ENCODE measurements around the gene UBALD2. TPM values are rescaled to one million over a fixed set of nuclear protein-coding genes. Genes with fewer than 3 reads are reported as not detected.
A peak's percentile ranks its signal among the peaks of the same experiment; 100 is the strongest.
"Not testable (repeated sequence)": the region's sequence is repeated elsewhere in the genome, so short reads cannot be mapped to it uniquely, and the experiment has no call there.

Gene UBALD2
- total RNA-seq = 10.8 TPM
- 10 to 100 TPM; 13.2 to 27.3 (median 18.4) TPM for polyA plus RNA-seq (ENCODE audit: insufficient read depth in 1 of 8, insufficient read length in 8 of 8, low replicate concordance in 1 of 8)
- long read RNA-seq, donor 1, transcript UBALD2-201 (3 exons, 1,593 nt) = major isoform, 8 of 9 reads
- long read RNA-seq, donor 1, partial matches to known transcripts = 0 of 9 reads
- long read RNA-seq, donor 1, other reads (novel, unspliced or antisense) = 0 of 9 reads
- long read RNA-seq, donor 2, partial matches to known transcripts = 0 of 1 reads
- long read RNA-seq, donor 2, other reads (novel, unspliced or antisense) = 0 of 1 reads
- long read RNA-seq, donor 3, transcript UBALD2-201 (3 exons, 1,593 nt) = major isoform, 15 of 30 reads
- long read RNA-seq, donor 3, partial matches to known transcripts = 11 of 30 reads
- long read RNA-seq, donor 3, other reads (novel, unspliced or antisense) = 0 of 30 reads
- long read RNA-seq, donor 4, transcript UBALD2-201 (3 exons, 1,593 nt) = major isoform, 18 of 24 reads
- long read RNA-seq, donor 4, partial matches to known transcripts = 0 of 24 reads
- long read RNA-seq, donor 4, other reads (novel, unspliced or antisense) = 0 of 24 reads
- long read RNA-seq, donor 5, transcript UBALD2-201 (3 exons, 1,593 nt) = major isoform, 24 of 28 reads
- long read RNA-seq, donor 5, partial matches to known transcripts = 0 of 28 reads
- long read RNA-seq, donor 5, other reads (novel, unspliced or antisense) = 0 of 28 reads
- long read RNA-seq, donor 6, transcript UBALD2-201 (3 exons, 1,593 nt) = major isoform, 37 of 39 reads
- long read RNA-seq, donor 6, partial matches to known transcripts = 0 of 39 reads
- long read RNA-seq, donor 6, other reads (novel, unspliced or antisense) = 0 of 39 reads
- long read RNA-seq, donor 7, transcript UBALD2-201 (3 exons, 1,593 nt) = major isoform, 17 of 20 reads
- long read RNA-seq, donor 7, partial matches to known transcripts = 0 of 20 reads
- long read RNA-seq, donor 7, other reads (novel, unspliced or antisense) = 0 of 20 reads
- long read RNA-seq, donor 8, transcript UBALD2-201 (3 exons, 1,593 nt) = major isoform, 16 of 30 reads
- long read RNA-seq, donor 8, partial matches to known transcripts = 0 of 30 reads
- long read RNA-seq, donor 8, other reads (novel, unspliced or antisense) = 11 of 30 reads
- long read RNA-seq, donor 9, transcript UBALD2-201 (3 exons, 1,593 nt) = major isoform, 13 of 22 reads
- long read RNA-seq, donor 9, partial matches to known transcripts = 8 of 22 reads
- long read RNA-seq, donor 9, other reads (novel, unspliced or antisense) = 0 of 22 reads
- long read RNA-seq, donor 10, transcript UBALD2-201 (3 exons, 1,593 nt) = major isoform, 21 of 22 reads
- long read RNA-seq, donor 10, partial matches to known transcripts = 0 of 22 reads
- long read RNA-seq, donor 10, other reads (novel, unspliced or antisense) = 0 of 22 reads
- long read RNA-seq, donor 11, transcript UBALD2-201 (3 exons, 1,593 nt) = major isoform, 18 of 25 reads
- long read RNA-seq, donor 11, partial matches to known transcripts = 6 of 25 reads
- long read RNA-seq, donor 11, other reads (novel, unspliced or antisense) = 0 of 25 reads

DNA sequence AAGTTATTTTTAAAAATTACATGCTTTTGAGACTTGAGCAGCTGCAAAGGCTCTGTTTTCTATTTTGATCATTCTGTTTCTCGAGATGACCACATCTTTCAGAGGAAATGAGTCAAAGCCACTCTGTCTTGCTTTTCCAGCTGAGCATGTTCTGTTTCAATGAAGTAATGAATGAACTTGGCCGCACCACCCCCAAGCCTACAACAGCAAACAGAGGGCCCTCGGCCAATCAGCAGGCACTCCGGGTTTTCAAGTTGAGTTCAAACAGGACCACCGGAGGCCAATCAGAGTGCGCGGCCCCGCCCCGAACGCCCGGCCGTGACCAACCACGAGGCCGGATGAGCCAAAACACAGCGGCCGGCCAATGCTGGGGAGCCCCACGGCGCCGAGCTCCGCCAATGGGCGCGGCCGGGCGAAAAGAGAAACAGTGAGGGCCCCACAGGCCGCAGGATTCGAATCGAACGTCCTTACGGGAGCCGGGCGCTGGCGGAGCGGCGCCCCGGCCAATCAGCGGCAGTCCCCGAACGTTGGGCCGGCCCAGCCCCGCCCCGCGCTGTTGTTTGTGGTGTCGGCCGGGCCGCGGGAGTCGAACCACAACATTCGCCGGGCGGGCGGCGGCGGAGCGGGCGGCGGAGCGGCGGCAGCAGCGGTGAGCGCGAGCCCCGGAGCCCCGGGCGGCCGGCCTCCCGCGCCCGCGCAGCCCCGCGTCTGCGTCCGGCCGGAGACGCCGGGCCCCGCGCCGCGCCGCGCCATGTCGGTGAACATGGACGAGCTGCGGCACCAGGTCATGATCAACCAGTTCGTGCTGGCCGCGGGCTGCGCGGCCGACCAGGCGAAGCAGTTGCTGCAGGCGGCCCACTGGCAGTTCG, at the start of gene UBALD2:
Gene UBALD2 (plus strand): TSS at position 594 of the 869 bp plus-strand sequence. CDS start 158 bp downstream, at position 752.
- peak within 1 kb of the TSS; percentile 86 for H3K27ac ChIP-seq (ENCODE audit: low read length)
- H3K4me3 ChIP-seq (ENCODE audit: low read length) = peak within 1 kb of the TSS; percentile 64
- peaks cover 48% of the 10 kb centered on the region for H3K4me1 ChIP-seq (ENCODE audit: control insufficient read depth, insufficient read depth, low read length)
- no peaks in the 10 kb centered on the region for H3K9me3 ChIP-seq (replicated peaks; ENCODE audit: control insufficient read depth, low read depth, low read length)
- peaks cover 22% of the 10 kb centered on the region for H3K36me3 ChIP-seq (ENCODE audit: control insufficient read depth, insufficient read depth, low read length)
- WGBS (ENCODE audit: insufficient coverage) = under 1% methylated on average over 94 of the region's 94 CpGs
- peak; percentile 100 for DNase-seq
- no peaks in the 10 kb centered on the region for H3K27me3 ChIP-seq (ENCODE audit: control insufficient read depth, insufficient read depth, low read length)

DNA sequence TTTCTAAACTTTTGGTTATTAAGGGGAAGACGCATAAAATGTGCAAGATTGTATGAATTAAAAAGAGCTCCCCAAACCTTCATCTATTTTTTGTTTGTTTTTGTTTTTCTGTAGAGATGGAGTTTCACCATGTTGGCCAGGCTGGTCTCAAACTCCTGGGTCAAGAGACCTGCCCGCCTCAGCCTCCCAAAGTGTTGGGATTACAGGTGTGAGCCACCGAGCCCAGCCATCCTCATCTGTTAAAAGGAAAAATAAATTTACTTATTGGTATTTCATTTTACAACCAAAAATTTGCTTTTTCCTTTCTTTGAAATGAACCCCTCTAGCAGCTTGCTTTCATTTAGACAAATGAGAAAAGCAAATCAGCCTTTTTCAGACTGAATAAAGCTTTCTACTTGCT, 48.1 kb upstream of the UBALD2 start:
- Histone ChIP-seq H3K4me3 (ENCODE audit: low read length) (no peak overlapping the region), H3K27ac (ENCODE audit: low read length) (no peak overlapping the region), H3K9me3 (replicated peaks; ENCODE audit: control insufficient read depth, low read depth, low read length) (no peaks in the 10 kb centered on the region), H3K27me3 (ENCODE audit: control insufficient read depth, insufficient read depth, low read length) (no peaks in the 10 kb centered on the region), H3K4me1 (ENCODE audit: control insufficient read depth, insufficient read depth, low read length) (no peaks in the 10 kb centered on the region), H3K36me3 (ENCODE audit: control insufficient read depth, insufficient read depth, low read length) (no peaks in the 10 kb centered on the region)
- no CpG with 5 or more reads among the region's 3 CpGs for WGBS (ENCODE audit: insufficient coverage)
- DNase-seq = no peak

DNA sequence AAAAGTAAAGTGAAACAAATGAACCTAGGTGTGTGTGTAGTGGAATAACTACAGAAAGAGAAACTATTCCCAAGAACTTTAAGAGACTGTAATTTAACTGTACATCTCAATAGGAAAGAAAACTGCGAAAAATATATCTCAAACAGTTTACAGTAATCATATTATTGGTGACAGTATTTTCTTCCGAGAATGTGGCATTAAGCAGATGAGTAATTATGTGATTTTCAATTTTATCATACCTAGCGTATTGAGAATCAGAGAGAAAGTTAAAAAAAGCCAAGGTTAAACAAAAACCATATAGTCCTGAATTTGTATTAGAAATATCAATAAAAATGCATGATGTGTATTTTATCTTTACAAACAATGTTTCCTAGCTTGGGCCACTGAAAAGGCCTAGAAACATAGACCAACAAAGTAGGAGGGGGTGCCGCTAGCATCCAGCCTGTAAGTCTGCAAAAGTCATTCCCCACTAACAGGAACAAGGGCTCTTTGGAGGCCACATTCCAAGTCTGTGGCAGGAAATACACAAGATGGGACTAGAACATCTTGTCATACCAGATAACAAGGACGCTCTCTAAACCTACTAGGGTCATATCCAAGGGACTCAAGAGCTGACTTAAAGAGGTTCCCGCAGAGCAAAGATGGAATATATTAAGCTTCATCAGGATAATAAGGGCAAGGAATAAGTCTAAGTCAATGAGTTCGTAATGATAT, 45.3 kb upstream of the UBALD2 start:
- H3K27me3 ChIP-seq (ENCODE audit: control insufficient read depth, insufficient read depth, low read length) = no peaks in the 10 kb centered on the region
- H3K4me3 ChIP-seq (ENCODE audit: low read length) = no peak overlapping the region
- 67% methylated on average over 1 of the region's 7 CpGs for WGBS (ENCODE audit: insufficient coverage)
- no peaks in the 10 kb centered on the region for H3K36me3 ChIP-seq (ENCODE audit: control insufficient read depth, insufficient read depth, low read length)
- H3K4me1 ChIP-seq (ENCODE audit: control insufficient read depth, insufficient read depth, low read length) = no peaks in the 10 kb centered on the region
- H3K27ac ChIP-seq (ENCODE audit: low read length) = no peak overlapping the region
- DNase-seq = no peak
- H3K9me3 ChIP-seq (replicated peaks; ENCODE audit: control insufficient read depth, low read depth, low read length) = no peaks in the 10 kb centered on the region

DNA sequence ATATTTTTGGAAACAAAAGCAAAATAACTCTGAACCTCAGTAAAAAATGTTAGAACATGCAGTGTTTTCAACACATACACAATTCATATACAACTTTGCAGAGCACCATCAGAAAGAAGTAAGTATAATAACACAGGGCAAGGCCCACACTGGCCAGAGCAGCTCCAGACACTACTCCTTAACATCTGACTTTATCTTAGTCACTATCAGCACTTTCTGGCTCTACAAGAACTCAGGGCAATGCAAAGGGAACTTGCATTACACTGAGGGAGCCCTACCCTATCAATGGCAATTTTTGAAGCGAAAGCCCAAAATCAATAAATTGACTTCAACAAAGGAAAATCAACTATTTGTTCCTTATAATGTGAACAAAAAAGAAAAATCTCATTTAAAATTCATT, 41.3 kb upstream of the UBALD2 start:
- H3K4me1 ChIP-seq (ENCODE audit: control insufficient read depth, insufficient read depth, low read length) = no peaks in the 10 kb centered on the region
- DNase-seq = no peak
- H3K27me3 ChIP-seq (ENCODE audit: control insufficient read depth, insufficient read depth, low read length) = no peaks in the 10 kb centered on the region
- no peak overlapping the region for H3K4me3 ChIP-seq (ENCODE audit: low read length)
- H3K27ac ChIP-seq (ENCODE audit: low read length) = no peak overlapping the region
- no peaks in the 10 kb centered on the region for H3K9me3 ChIP-seq (replicated peaks; ENCODE audit: control insufficient read depth, low read depth, low read length)
- no peaks in the 10 kb centered on the region for H3K36me3 ChIP-seq (ENCODE audit: control insufficient read depth, insufficient read depth, low read length)
- WGBS (ENCODE audit: insufficient coverage) = no CpG with 5 or more reads among the region's 1 CpG

DNA sequence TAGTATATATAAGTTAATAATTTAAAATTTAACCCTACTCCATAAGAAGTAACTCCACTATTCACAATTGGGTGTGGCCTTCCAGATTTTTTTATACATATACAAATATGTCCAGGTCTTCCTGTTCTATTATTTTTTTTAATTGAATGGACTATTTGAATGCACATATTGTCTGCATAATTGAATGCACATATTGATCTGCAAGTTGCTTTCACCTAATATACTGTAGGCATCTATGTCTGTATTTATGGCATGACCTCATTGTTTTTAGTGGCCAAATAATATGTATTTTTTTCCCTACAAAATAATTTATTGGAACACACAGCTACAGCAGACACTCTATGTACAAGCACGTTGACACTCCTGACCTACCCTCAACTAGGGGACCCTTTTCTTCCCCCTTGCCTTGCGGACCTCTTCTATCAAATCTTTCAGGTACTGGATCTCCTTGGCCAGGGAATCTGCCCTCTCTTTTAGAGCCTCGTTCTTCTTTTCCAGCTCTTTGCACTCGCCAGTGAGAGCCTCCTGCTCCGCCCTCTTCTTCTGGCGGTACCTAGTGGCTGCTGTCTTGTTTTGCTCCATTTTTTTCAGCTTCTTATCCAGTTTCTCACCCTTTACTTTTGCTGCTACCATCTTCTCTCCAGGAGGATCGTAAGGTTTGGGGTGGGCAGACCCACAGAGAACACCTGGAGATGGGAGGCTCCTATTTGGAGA, 39.6 kb upstream of the UBALD2 start:
- 44% methylated on average over 1 of the region's 7 CpGs for WGBS (ENCODE audit: insufficient coverage)
- H3K9me3 ChIP-seq (replicated peaks; ENCODE audit: control insufficient read depth, low read depth, low read length); H3K4me1 ChIP-seq (ENCODE audit: control insufficient read depth, insufficient read depth, low read length); H3K36me3 ChIP-seq (ENCODE audit: control insufficient read depth, insufficient read depth, low read length); H3K27me3 ChIP-seq (ENCODE audit: control insufficient read depth, insufficient read depth, low read length); DNase-seq; H3K4me3 ChIP-seq (ENCODE audit: low read length); H3K27ac ChIP-seq (ENCODE audit: low read length): not testable (repeated sequence)

DNA sequence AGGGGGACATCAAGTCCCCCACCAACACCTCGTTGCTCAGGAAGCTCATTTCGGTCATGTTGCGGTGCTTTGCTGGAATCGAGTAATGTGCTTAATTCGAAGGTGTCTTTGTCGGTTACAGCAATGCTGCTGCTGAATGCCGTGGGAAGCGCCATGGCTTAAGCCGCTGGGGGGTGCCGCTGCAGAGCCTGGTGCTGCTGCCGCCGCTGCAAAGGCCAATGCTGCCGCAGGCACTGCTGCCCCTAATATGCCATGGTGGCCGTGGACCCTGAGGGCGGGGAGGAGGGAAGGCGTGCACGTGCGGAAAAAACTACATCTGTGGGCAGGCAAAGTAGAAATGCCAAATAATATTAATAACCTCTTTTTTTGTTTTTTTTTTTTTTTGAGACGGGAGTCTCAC, 38.4 kb upstream of the UBALD2 start:
- DNase-seq; H3K4me1 ChIP-seq (ENCODE audit: control insufficient read depth, insufficient read depth, low read length); H3K27ac ChIP-seq (ENCODE audit: low read length); H3K27me3 ChIP-seq (ENCODE audit: control insufficient read depth, insufficient read depth, low read length); H3K9me3 ChIP-seq (replicated peaks; ENCODE audit: control insufficient read depth, low read depth, low read length); H3K36me3 ChIP-seq (ENCODE audit: control insufficient read depth, insufficient read depth, low read length); H3K4me3 ChIP-seq (ENCODE audit: low read length): not testable (repeated sequence)
- 90% methylated on average over 14 of the region's 19 CpGs for WGBS (ENCODE audit: insufficient coverage)

DNA sequence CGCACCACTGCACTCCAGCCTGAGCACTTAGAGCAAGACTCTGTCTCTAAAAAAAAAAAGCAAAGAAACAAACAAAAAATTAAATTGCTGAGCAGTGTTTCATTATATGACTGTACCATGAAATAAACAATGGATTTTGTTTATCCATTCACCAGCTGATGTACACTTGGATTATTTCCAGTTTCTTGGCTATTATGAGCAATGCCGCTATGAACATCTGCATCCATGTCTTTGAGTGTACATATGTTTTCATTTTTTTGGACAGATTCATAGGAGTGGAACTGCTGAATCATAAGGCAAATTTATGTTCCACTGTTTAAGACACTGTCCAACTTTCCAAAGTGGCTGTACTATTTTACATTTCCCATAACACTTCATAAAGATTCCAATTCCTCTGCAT, 32.8 kb upstream of the UBALD2 start:
- H3K4me3 ChIP-seq (ENCODE audit: low read length) = no peak overlapping the region
- H3K36me3 ChIP-seq (ENCODE audit: control insufficient read depth, insufficient read depth, low read length) = no peaks in the 10 kb centered on the region
- no peaks in the 10 kb centered on the region for H3K4me1 ChIP-seq (ENCODE audit: control insufficient read depth, insufficient read depth, low read length)
- no CpG with 5 or more reads among the region's 2 CpGs for WGBS (ENCODE audit: insufficient coverage)
- H3K27me3 ChIP-seq (ENCODE audit: control insufficient read depth, insufficient read depth, low read length) = no peaks in the 10 kb centered on the region
- peak overlapping the region; percentile 55 for H3K27ac ChIP-seq (ENCODE audit: low read length)
- H3K9me3 ChIP-seq (replicated peaks; ENCODE audit: control insufficient read depth, low read depth, low read length) = no peaks in the 10 kb centered on the region
- DNase-seq = peak; percentile 93

DNA sequence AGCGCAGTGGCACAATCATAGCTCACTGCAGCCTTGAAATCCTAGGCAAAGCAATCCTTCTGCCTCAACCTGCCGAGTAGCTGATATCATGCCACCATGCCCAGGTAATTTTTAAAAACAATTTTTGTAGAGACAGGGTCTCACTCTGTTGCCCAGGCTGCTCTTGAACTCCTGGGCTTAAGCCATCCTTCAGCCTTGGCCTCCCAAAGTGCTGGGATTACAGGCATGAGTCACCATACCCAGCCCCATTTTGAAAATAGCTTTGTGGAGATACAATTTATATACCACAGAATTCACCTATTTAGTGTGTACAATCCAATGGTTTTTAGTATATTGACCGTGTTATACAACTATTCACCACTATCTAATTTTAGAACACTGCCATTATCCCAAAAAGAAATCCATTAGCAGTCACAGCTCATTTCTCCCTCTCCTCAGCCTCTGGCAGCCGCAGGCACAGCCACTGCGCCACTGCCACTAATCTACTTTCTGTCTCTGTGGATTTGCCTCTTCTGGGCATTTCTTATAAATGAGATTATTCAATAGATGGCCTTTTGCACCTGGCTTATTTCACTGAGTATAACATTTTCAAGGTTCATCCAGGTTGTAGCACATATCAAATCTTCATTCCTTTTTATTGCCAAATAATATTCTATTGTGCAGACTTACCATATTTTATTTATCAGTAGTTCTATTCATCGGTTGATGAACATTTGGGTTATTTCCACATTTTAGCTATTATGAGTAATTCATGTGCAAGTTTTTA, 31.4 kb upstream of the UBALD2 start:
- no peak overlapping the region for H3K27ac ChIP-seq (ENCODE audit: low read length)
- H3K36me3 ChIP-seq (ENCODE audit: control insufficient read depth, insufficient read depth, low read length) = no peaks in the 10 kb centered on the region
- no peaks in the 10 kb centered on the region for H3K4me1 ChIP-seq (ENCODE audit: control insufficient read depth, insufficient read depth, low read length)
- H3K4me3 ChIP-seq (ENCODE audit: low read length) = no peak overlapping the region
- 100% methylated on average over 2 of the region's 6 CpGs for WGBS (ENCODE audit: insufficient coverage)
- no peak for DNase-seq
- H3K27me3 ChIP-seq (ENCODE audit: control insufficient read depth, insufficient read depth, low read length) = peaks cover 6% of the 10 kb centered on the region
- H3K9me3 ChIP-seq (replicated peaks; ENCODE audit: control insufficient read depth, low read depth, low read length) = no peaks in the 10 kb centered on the region
